HEK293 (cell line): ENCODE data around the gene INTS7.

Source experiments
- CTCF ChIA-PET: fragments of 350-600 bp; formaldehyde crosslinking; extraction: SDS; loops from one replicate; lab custom pipeline; 2021; ENCODE audit warnings: antibody characterized with exemption; lab: Yijun Ruan, JAX
- POLR2A ChIA-PET: fragments of 300-600 bp; formaldehyde crosslinking; extraction: SDS; loops from one replicate; lab custom pipeline; 2020; ENCODE audit warnings: antibody characterized with exemption, inconsistent platforms; lab: Yijun Ruan, JAX
- H3K27ac ChIP-seq: fragments of 200-500 bp; sonication (Bioruptor generic); 2 replicates; pipeline ENCODE4 v1.5.1; 2014; ENCODE audit warnings: low read depth, low read length, control low read depth, inconsistent platforms; ENCODE audit errors: extremely low read depth
- H3K36me3 ChIP-seq, 2 experiments: fragments of 200-500 bp in 1 of 2; sonication (Bioruptor generic) in 1 of 2; 1 replicate in 1 of 2; 2 replicates in 1 of 2; pipeline ENCODE4 v1.5.1; 2014 to 2017; ENCODE audit warnings: inconsistent platforms in 2 of 2, low read length in 2 of 2; ENCODE audit not compliant: control insufficient read depth in 2 of 2, insufficient read depth in 1 of 2
- H3K4me1 ChIP-seq: fragments of 200-500 bp; sonication (Bioruptor generic); 2 replicates; pipeline ENCODE4 v1.5.1; 2014; ENCODE audit warnings: mild to moderate bottlenecking, low read length, inconsistent platforms; ENCODE audit not compliant: control insufficient read depth, insufficient read depth
- H3K4me3 ChIP-seq: 2 replicates; pipeline ENCODE4 v1.5.1; 2011; ENCODE audit warnings: low read depth, mild to moderate bottlenecking, control low read depth, low read length, moderate library complexity
- H3K9me3 ChIP-seq: fragments of 200-500 bp; sonication (Bioruptor generic); 2 replicates; pipeline ENCODE4 v1.5.1; 2014; ENCODE audit warnings: low read depth, low read length, inconsistent platforms; ENCODE audit not compliant: control insufficient read depth, insufficient read depth
- FEZF1 ChIP-seq: fragments of 450-650 bp; formaldehyde crosslinking; IDR thresholded peaks from 2 replicates; pipeline ENCODE4 v1.5.1; 2016; ENCODE audit warnings: missing biosample characterization, missing genetic modification characterization
- IKZF3 ChIP-seq: fragments of 450-650 bp; IDR thresholded peaks from 2 replicates; pipeline ENCODE4 v1.5.0; 2018; ENCODE audit warnings: missing biosample characterization, mild to moderate bottlenecking, missing genetic modification characterization, moderate library complexity
- KLF7 ChIP-seq: fragments of 450-650 bp; formaldehyde crosslinking; IDR thresholded peaks from 2 replicates; pipeline ENCODE4 v1.5.1; 2016; ENCODE audit warnings: missing biosample characterization, missing genetic modification characterization, borderline replicate concordance
- SP3 ChIP-seq: fragments of 450-650 bp; formaldehyde crosslinking; IDR thresholded peaks from 2 replicates; pipeline ENCODE4 v1.5.1; 2016; ENCODE audit warnings: missing biosample characterization, missing genetic modification characterization
- ZBTB21 ChIP-seq: fragments of 450-650 bp; formaldehyde crosslinking; IDR thresholded peaks from 2 replicates; pipeline ENCODE4 v1.5.1; 2017; ENCODE audit warnings: missing biosample characterization, missing genetic modification characterization
- ZNF24 ChIP-seq: fragments of 450-650 bp; formaldehyde crosslinking; IDR thresholded peaks from 2 replicates; pipeline ENCODE4 v1.5.1; 2016; ENCODE audit warnings: missing biosample characterization, missing genetic modification characterization
- ZNF248 ChIP-seq: fragments of 450-650 bp; formaldehyde crosslinking; IDR thresholded peaks from 2 replicates; pipeline ENCODE4 v1.5.1; 2017; ENCODE audit warnings: missing biosample characterization, missing genetic modification characterization
- ZNF292 ChIP-seq: fragments of 450-650 bp; formaldehyde crosslinking; IDR thresholded peaks from 2 replicates; pipeline ENCODE4 v1.5.1; 2016; ENCODE audit warnings: low read depth, missing biosample characterization, missing genetic modification characterization, borderline replicate concordance
- ZNF623 ChIP-seq: fragments of 450-650 bp; formaldehyde crosslinking; IDR thresholded peaks from 2 replicates; pipeline ENCODE4 v1.5.1; 2016; ENCODE audit warnings: missing biosample characterization, missing genetic modification characterization
- ZNF658 ChIP-seq: fragments of 450-650 bp; formaldehyde crosslinking; IDR thresholded peaks from 2 replicates; pipeline ENCODE4; 2016; ENCODE audit warnings: missing biosample characterization, missing genetic modification characterization
- ZNF704 ChIP-seq: fragments of 450-650 bp; formaldehyde crosslinking; IDR thresholded peaks from 2 replicates; pipeline ENCODE4 v1.5.1; 2016; ENCODE audit warnings: missing biosample characterization, missing genetic modification characterization
- ZNF747 ChIP-seq: fragments of 450-650 bp; formaldehyde crosslinking; IDR thresholded peaks from 2 replicates; pipeline ENCODE4 v1.5.1; 2016; ENCODE audit warnings: missing biosample characterization, missing genetic modification characterization
- ZSCAN5A ChIP-seq: fragments of 450-650 bp; formaldehyde crosslinking; IDR thresholded peaks from 2 replicates; pipeline ENCODE4 v1.5.1; 2016; ENCODE audit warnings: missing biosample characterization, missing genetic modification characterization
- TF ChIP-seq, protein P1 (sequence below): fragments of 450-650 bp; formaldehyde crosslinking; IDR thresholded peaks from 2 replicates; pipeline ENCODE4 v1.5.1; 2016; ENCODE audit warnings: missing biosample characterization, missing genetic modification characterization
- TF ChIP-seq, protein P2 (sequence below): fragments of 450-650 bp; formaldehyde crosslinking; IDR thresholded peaks from 2 replicates; pipeline ENCODE4 v1.5.1; 2016; ENCODE audit warnings: missing biosample characterization, missing genetic modification characterization
- TF ChIP-seq, protein P3 (sequence below): fragments of 450-650 bp; formaldehyde crosslinking; IDR thresholded peaks from 2 replicates; pipeline ENCODE4; 2016; ENCODE audit warnings: missing biosample characterization, missing genetic modification characterization

INTS7 gene

GRCh38 chr1:211925016-211925415, 110.3 kb downstream of the INTS7 start (continued):
- TF ChIP-seq ZNF704 (tag by site-specific recombination): no peak
- TF ChIP-seq SP3 (tag by site-specific recombination): no peak
- TF ChIP-seq, all 188 proteins: peak for 0

DNA sequence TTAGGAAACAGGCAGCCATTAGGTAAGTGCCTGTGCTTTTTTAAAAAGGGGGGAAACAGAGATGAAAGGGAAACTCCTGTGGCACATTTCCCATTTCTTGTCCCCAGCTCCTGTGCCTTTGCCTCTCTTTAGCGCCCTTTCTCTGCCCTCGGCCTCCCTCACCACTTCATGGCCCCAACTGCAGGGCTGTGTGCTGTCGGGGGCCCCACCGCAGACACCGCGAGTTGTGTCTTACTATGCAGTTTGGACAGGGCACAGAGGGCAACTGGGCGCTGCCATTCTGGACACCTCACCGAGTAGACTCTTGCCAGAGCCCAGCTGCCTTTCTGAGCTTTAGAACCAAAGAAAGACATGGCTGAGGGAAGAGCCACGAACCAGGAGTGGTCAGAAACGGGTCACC, 111.1 kb downstream of the INTS7 start:
- H3K4me3 ChIP-seq: no peak overlapping the region
- no peaks in the 10 kb centered on the region for H3K36me3 ChIP-seq
- H3K4me1 ChIP-seq: peaks cover 5% of the 10 kb centered on the region; the same call in 1 of the 2 replicates
- ChIA-PET POLR2A (no interaction called here), CTCF (interaction anchor here (0.6 kb wide), 1 partner anchor 44 kb away, joined by 6 read pairs; no protein-coding TSS in a partner anchor)
- H3K27ac ChIP-seq: no peak overlapping the region
- TF ChIP-seq ZNF24 (tag by site-specific recombination) (no peak), ZSCAN5A (tag by site-specific recombination) (no peak), ZNF292 (tag by site-specific recombination) (no peak), ZNF658 (tag by site-specific recombination) (no peak), ZNF623 (tag by site-specific recombination) (no peak), ZBTB21 (no peak), KLF7 (tag by site-specific recombination) (no peak), FEZF1 (no peak), ZNF747 (tag by site-specific recombination) (no peak), ZNF248 (tag by site-specific recombination) (no peak), IKZF3 (tag by site-specific recombination) (no peak)
- TF ChIP-seq, protein P1, sequence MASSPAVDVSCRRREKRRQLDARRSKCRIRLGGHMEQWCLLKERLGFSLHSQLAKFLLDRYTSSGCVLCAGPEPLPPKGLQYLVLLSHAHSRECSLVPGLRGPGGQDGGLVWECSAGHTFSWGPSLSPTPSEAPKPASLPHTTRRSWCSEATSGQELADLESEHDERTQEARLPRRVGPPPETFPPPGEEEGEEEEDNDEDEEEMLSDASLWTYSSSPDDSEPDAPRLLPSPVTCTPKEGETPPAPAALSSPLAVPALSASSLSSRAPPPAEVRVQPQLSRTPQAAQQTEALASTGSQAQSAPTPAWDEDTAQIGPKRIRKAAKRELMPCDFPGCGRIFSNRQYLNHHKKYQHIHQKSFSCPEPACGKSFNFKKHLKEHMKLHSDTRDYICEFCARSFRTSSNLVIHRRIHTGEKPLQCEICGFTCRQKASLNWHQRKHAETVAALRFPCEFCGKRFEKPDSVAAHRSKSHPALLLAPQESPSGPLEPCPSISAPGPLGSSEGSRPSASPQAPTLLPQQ (tag by site-specific recombination): no peak
- TF ChIP-seq, protein P2, sequence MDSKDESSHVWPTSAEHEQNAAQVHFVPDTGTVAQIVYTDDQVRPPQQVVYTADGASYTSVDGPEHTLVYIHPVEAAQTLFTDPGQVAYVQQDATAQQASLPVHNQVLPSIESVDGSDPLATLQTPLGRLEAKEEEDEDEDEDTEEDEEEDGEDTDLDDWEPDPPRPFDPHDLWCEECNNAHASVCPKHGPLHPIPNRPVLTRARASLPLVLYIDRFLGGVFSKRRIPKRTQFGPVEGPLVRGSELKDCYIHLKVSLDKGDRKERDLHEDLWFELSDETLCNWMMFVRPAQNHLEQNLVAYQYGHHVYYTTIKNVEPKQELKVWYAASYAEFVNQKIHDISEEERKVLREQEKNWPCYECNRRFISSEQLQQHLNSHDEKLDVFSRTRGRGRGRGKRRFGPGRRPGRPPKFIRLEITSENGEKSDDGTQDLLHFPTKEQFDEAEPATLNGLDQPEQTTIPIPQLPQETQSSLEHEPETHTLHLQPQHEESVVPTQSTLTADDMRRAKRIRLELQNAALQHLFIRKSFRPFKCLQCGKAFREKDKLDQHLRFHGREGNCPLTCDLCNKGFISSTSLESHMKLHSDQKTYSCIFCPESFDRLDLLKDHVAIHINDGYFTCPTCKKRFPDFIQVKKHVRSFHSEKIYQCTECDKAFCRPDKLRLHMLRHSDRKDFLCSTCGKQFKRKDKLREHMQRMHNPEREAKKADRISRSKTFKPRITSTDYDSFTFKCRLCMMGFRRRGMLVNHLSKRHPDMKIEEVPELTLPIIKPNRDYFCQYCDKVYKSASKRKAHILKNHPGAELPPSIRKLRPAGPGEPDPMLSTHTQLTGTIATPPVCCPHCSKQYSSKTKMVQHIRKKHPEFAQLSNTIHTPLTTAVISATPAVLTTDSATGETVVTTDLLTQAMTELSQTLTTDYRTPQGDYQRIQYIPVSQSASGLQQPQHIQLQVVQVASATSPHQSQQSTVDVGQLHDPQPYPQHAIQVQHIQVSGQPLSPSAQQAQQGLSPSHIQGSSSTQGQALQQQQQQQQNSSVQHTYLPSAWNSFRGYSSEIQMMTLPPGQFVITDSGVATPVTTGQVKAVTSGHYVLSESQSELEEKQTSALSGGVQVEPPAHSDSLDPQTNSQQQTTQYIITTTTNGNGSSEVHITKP: no peak
- TF ChIP-seq, protein P3, sequence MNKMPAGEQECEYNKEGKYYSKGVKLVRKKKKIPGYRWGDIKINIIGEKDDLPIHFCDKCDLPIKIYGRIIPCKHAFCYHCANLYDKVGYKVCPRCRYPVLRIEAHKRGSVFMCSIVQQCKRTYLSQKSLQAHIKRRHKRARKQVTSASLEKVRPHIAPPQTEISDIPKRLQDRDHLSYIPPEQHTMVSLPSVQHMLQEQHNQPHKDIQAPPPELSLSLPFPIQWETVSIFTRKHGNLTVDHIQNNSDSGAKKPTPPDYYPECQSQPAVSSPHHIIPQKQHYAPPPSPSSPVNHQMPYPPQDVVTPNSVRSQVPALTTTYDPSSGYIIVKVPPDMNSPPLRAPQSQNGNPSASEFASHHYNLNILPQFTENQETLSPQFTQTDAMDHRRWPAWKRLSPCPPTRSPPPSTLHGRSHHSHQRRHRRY (tag by site-specific recombination): no peak
- H3K9me3 ChIP-seq: no peaks in the 10 kb centered on the region
